Measurements from ENCODE around the gene CANX. TPM values are rescaled to one million over a fixed set of nuclear protein-coding genes. Genes with fewer than 3 reads are reported as not detected.
A peak's percentile ranks its signal among the peaks of the same experiment; 100 is the strongest.

CANX gene
- total RNA-seq, 4 donors from 2014 or later = 171 to 324 (median 287) TPM

- Histone ChIP-seq H3K4me1 (peaks cover 0 to 74% (median 10%) of the 10 kb centered on the region in 4 donors), H3K4me3 (no peak overlapping the region), H3K27me3 (no peaks in the 10 kb centered on the region), H3K36me3 (no peaks in the 10 kb centered on the region), H3K9me3 (no peaks in the 10 kb centered on the region), H3K27ac (no peak overlapping the region)
- TF ChIP-seq POLR2A (IDR thresholded peaks at IDR 0.05) = no peak
- TF ChIP-seq, protein P1, sequence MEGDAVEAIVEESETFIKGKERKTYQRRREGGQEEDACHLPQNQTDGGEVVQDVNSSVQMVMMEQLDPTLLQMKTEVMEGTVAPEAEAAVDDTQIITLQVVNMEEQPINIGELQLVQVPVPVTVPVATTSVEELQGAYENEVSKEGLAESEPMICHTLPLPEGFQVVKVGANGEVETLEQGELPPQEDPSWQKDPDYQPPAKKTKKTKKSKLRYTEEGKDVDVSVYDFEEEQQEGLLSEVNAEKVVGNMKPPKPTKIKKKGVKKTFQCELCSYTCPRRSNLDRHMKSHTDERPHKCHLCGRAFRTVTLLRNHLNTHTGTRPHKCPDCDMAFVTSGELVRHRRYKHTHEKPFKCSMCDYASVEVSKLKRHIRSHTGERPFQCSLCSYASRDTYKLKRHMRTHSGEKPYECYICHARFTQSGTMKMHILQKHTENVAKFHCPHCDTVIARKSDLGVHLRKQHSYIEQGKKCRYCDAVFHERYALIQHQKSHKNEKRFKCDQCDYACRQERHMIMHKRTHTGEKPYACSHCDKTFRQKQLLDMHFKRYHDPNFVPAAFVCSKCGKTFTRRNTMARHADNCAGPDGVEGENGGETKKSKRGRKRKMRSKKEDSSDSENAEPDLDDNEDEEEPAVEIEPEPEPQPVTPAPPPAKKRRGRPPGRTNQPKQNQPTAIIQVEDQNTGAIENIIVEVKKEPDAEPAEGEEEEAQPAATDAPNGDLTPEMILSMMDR (IDR thresholded peaks at IDR 0.05) = no peak
- DNase-seq = no peak
Measured at GRCh38 chr5:179758955-179759354, 60.2 kb downstream of the CANX start.

GRCh38 chr5:179759581-179760551, 61.1 kb downstream of the CANX start:
- Histone ChIP-seq H3K36me3 (no peaks in the 10 kb centered on the region), H3K9me3 (no peaks in the 10 kb centered on the region), H3K4me1 (peaks cover 0 to 72% (median 10%) of the 10 kb centered on the region in 4 donors), H3K4me3 (no peak overlapping the region), H3K27me3 (no peaks in the 10 kb centered on the region), H3K27ac (no peak overlapping the region)
- DNase-seq = peak in 1 of 3 donors; percentile 13
- TF ChIP-seq, protein P1 (IDR thresholded peaks at IDR 0.05) = no peak
- no peak for TF ChIP-seq POLR2A (IDR thresholded peaks at IDR 0.05)

DNA sequence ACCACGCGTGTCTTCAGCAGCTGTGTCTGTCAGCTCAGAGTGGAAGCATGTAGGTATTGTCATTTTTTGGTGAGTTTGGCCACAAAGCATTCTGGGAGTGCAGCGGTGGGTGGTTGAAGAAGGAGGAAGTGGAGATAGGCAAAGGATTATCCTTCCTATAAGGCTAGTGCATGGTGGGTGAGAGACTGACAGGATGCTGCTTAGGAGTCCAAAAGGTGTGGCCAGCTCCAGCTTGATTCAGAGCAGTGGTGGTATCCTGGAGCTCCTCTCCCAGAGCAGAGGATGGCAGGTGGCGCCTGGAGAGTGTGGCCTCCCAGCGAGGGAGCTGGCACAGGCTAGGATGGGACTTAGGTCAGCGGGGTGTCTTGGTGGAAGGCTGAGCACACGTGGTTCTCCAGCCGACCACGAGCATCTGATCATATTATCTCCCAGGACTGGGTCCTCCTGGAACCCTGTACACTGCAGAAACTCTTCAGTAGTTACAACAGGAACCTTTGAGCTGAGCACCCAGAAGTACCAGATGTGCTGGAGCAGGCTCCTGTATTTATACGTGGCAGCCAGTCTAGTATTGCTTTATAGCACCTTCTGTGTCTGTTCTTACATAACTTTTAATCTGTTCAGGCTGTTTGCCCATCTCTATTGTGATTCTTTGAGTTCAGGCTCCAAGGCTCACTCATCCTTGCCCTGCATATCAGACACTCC, 63.5 kb downstream of the CANX start:
- Histone ChIP-seq H3K27ac (peak overlapping the region; percentile 1 to 68 (median 43)), H3K36me3 (peaks cover 0 to 18% (median 0%) of the 10 kb centered on the region in 3 donors), H3K4me1 (peaks cover 0 to 72% (median 10%) of the 10 kb centered on the region in 4 donors), H3K4me3 (no peak overlapping the region), H3K27me3 (no peaks in the 10 kb centered on the region), H3K9me3 (no peaks in the 10 kb centered on the region)
- DNase-seq = peak; percentile 58 to 72 (median 62)
- TF ChIP-seq, protein P1 (IDR thresholded peaks at IDR 0.05) = no peak
- peak in 1 of 2 donors; percentile 61 for TF ChIP-seq POLR2A (IDR thresholded peaks at IDR 0.05)

- H3K27ac ChIP-seq = peak overlapping the region in 2 of 4 donors; percentile 36 to 68
- no peak for DNase-seq
- H3K4me1 ChIP-seq = peaks cover 0 to 77% (median 10%) of the 10 kb centered on the region in 4 donors
- H3K4me3 ChIP-seq = no peak overlapping the region
- no peaks in the 10 kb centered on the region for H3K27me3 ChIP-seq
- no peaks in the 10 kb centered on the region for H3K9me3 ChIP-seq
- H3K36me3 ChIP-seq = peaks cover 0 to 21% (median 0%) of the 10 kb centered on the region in 3 donors
- TF ChIP-seq, protein P1 (IDR thresholded peaks at IDR 0.05) = no peak
- no peak for TF ChIP-seq POLR2A (IDR thresholded peaks at IDR 0.05)
Measured at GRCh38 chr5:179762781-179763176, 64.0 kb downstream of the CANX start.

DNA sequence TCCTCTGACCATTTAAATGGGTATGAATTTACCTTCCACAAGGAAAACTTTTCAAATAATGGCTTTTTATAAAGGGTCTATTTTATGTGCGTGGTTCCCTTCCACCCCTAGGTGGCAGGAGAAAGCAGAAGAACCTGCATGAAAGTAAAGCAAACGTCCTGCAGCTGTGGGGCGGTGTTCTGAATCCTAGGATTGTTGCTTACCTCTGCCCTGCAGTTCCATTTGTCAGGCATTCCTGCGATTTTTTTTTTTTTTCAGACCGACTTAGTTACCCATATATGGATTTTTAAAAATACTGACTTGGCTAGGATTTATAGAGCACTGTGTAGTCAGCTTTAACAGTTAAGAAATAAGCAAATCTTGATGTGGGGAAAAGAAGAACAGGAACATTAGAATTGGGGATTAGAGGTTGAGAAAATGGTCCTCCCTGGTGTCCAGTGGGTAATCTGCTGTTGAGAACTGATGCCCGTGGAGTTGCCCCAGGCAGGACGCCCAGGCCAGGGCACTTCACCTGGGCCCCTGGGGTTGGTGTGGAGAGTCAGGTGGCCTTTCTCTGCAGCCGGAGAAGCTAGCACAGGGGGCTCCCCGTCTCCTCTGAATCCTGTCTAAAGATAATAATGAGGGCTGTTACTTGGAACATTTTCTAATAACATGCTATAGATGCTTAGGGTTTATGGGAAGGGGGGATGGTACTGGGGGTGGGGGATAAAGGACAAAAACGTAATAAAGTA, 64.6 kb downstream of the CANX start:
- Histone ChIP-seq H3K9me3 (no peaks in the 10 kb centered on the region), H3K27me3 (no peaks in the 10 kb centered on the region), H3K36me3 (peaks cover 0 to 27% (median 0%) of the 10 kb centered on the region in 3 donors), H3K27ac (peak overlapping the region in 2 of 4 donors; percentile 36 to 68), H3K4me3 (no peak overlapping the region), H3K4me1 (peaks cover 0 to 79% (median 10%) of the 10 kb centered on the region in 4 donors)
- DNase-seq = peak in 2 of 3 donors; percentile 66 to 88
- no peak for TF ChIP-seq POLR2A (IDR thresholded peaks at IDR 0.05)
- TF ChIP-seq, protein P1 (IDR thresholded peaks at IDR 0.05) = peak; percentile 80 to 96 (median 87)
